CD14-positive monocyte (primary cell): ENCODE measurements around the gene GATA1. TPM values are rescaled to one million over a fixed set of nuclear protein-coding genes. Genes with fewer than 3 reads are reported as not detected.

Experiments
- DNase-seq, 3 donors: peaks; one replicate each; pipeline ENCODE4 v3.0.0-alpha.2; 2011 to 2022
- H2AFZ ChIP-seq: 2 replicates; pipeline ENCODE4 v1.6.0; 2012; ENCODE audit warnings: mild to moderate bottlenecking, low read depth, low read length, inconsistent platforms; ENCODE audit not compliant: insufficient read depth, poor library complexity, severe bottlenecking
- H3K27ac ChIP-seq, 2 donors: 1 replicate in 1 of 2; 2 replicates in 1 of 2; pipeline ENCODE4 v1.5.1; 2012 to 2013; ENCODE audit warnings: low read length in 2 of 2, control low read depth in 1 of 2, inconsistent platforms in 1 of 2, low read depth in 1 of 2, mild to moderate bottlenecking in 1 of 2
- H3K27me3 ChIP-seq, 2 donors: one replicate each; pipeline versions ENCODE4 v1.6.0 to v1.6.1; 2011 to 2013; ENCODE audit warnings: low read length in 2 of 2; ENCODE audit not compliant: control insufficient read depth in 2 of 2, insufficient read depth in 2 of 2
- H3K36me3 ChIP-seq, 2 donors: replicated peaks in 1 of 2; 1 replicate in 1 of 2; 2 replicates in 1 of 2; pipeline versions ENCODE4 v1.5.1 to v1.6.1; 2012 to 2013; ENCODE audit warnings: low read length in 2 of 2, control low read depth in 1 of 2, inconsistent platforms in 1 of 2, mild to moderate bottlenecking in 1 of 2; ENCODE audit not compliant: insufficient read depth in 2 of 2, control insufficient read depth in 1 of 2
- H3K4me1 ChIP-seq, 2 donors: 1 replicate in 1 of 2; 2 replicates in 1 of 2; pipeline versions ENCODE4 v1.5.1 to v1.6.1; 2012 to 2013; ENCODE audit warnings: low read length in 2 of 2, control low read depth in 1 of 2, inconsistent platforms in 1 of 2, mild to moderate bottlenecking in 1 of 2, moderate library complexity in 1 of 2; ENCODE audit not compliant: insufficient read depth in 2 of 2, control insufficient read depth in 1 of 2
- H3K4me2 ChIP-seq: replicated peaks from 2 replicates; pipeline ENCODE3; 2012; ENCODE audit warnings: low read length, moderate library complexity, mild to moderate bottlenecking; ENCODE audit not compliant: poor library complexity, severe bottlenecking; ENCODE audit errors: extremely low read depth
- H3K4me3 ChIP-seq, 3 experiments: fragments of 200-600 bp in 1 of 3; sonication (generic) in 1 of 3; replicated peaks in 1 of 3; 1 replicate in 2 of 3; 2 replicates in 1 of 3; pipeline ENCODE4 v1.5.1; 2011 to 2013; ENCODE audit warnings: low read length in 3 of 3, mild to moderate bottlenecking in 3 of 3, control low read depth in 2 of 3, low read depth in 2 of 3, inconsistent platforms in 1 of 3, moderate library complexity in 1 of 3
- H3K79me2 ChIP-seq: 2 replicates; pipeline ENCODE4 v1.6.0; 2012; ENCODE audit warnings: mild to moderate bottlenecking, control low read depth, inconsistent platforms, low read length, moderate library complexity; ENCODE audit not compliant: insufficient read depth
- H3K9ac ChIP-seq: 2 replicates; pipeline ENCODE4 v1.6.0; 2017; ENCODE audit warnings: low read length, mild to moderate bottlenecking; ENCODE audit not compliant: insufficient read depth, poor library complexity, severe bottlenecking
- H3K9me3 ChIP-seq, 2 donors: replicated peaks in 1 of 2; 1 replicate in 1 of 2; 2 replicates in 1 of 2; pipeline versions ENCODE4 v1.5.1 to v1.6.1; 2012 to 2013; ENCODE audit warnings: low read length in 2 of 2, control low read depth in 1 of 2; ENCODE audit not compliant: control insufficient read depth in 1 of 2, insufficient read depth in 1 of 2
- H4K20me1 ChIP-seq: 2 replicates; pipeline ENCODE4 v1.6.0; 2012; ENCODE audit warnings: mild to moderate bottlenecking, low read length, control low read depth, moderate library complexity; ENCODE audit not compliant: insufficient read depth
- H3K27ac Mint-ChIP-seq, 7 donors: one replicate each; pipeline ENCODE4 v1.8.0; 2020; ENCODE audit warnings: mild to moderate bottlenecking in 7 of 7, mixed read lengths in 7 of 7, moderate library complexity in 6 of 7, inconsistent platforms in 2 of 7
- H3K27me3 Mint-ChIP-seq, 3 donors: one replicate each; pipeline ENCODE4 v1.8.0; 2021 to 2022; ENCODE audit warnings: low read depth in 3 of 3, mild to moderate bottlenecking in 3 of 3, mixed read lengths in 3 of 3, moderate library complexity in 3 of 3, inconsistent platforms in 1 of 3
- H3K36me3 Mint-ChIP-seq, 2 donors: one replicate each; pipeline ENCODE4 v1.8.0; 2020; ENCODE audit warnings: mixed read lengths in 2 of 2, inconsistent platforms in 1 of 2, mild to moderate bottlenecking in 1 of 2
- H3K4me1 Mint-ChIP-seq: one replicate; pipeline ENCODE4 v1.8.0; 2020; ENCODE audit warnings: mild to moderate bottlenecking, mixed read lengths
- H3K4me3 Mint-ChIP-seq, 2 donors: one replicate each; pipeline ENCODE4 v1.8.0; 2020; ENCODE audit warnings: mild to moderate bottlenecking in 2 of 2, mixed read lengths in 2 of 2, moderate library complexity in 1 of 2
- H3K9me3 Mint-ChIP-seq, 7 donors: one replicate each; pipeline ENCODE4 v1.8.0; 2020 to 2022; ENCODE audit warnings: mixed read lengths in 7 of 7, mild to moderate bottlenecking in 6 of 7, moderate library complexity in 6 of 7, inconsistent platforms in 2 of 7
- WGBS: methylation state at CpG from one replicate; pipeline ENCODE4 v1.1.5; 2013; ENCODE audit warnings: missing lambda C conversion rate; ENCODE audit not compliant: insufficient coverage; 5-methylcytosine and 5-hydroxymethylcytosine counted together
- intact Hi-C, 2 donors: fragments of 100-400 bp; cut with micrococcal nuclease; formaldehyde crosslinking; loops; one replicate each; pipeline versions ENCODE4 v1.15.0 to v1.15.1; 2023
- polyA plus RNA-seq, 3 donors: library from polyadenylated mRNA; depleted of rRNA in 1 of 3; unstranded in 2 of 3; stranded (reverse) in 1 of 3; fragments of 300-500 nt in 2 of 3; fragments of >200 nt in 1 of 3; fragmentation: Illumina TruSeq in 2 of 3; gene quantifications; 1 replicate in 2 of 3; 2 replicates in 1 of 3; pipeline ENCODE4 v1.2.3, GENCODE V29; 2012 to 2021
- TF ChIP-seq, protein P1 (sequence below): fragments of 200-600 bp; IDR thresholded peaks from one replicate; pipeline ENCODE4 v1.8.0; 2022; ENCODE audit warnings: antibody characterized with exemption, mild to moderate bottlenecking

Gene GATA1
- polyA plus RNA-seq, 3 donors, result not detected

DNA sequence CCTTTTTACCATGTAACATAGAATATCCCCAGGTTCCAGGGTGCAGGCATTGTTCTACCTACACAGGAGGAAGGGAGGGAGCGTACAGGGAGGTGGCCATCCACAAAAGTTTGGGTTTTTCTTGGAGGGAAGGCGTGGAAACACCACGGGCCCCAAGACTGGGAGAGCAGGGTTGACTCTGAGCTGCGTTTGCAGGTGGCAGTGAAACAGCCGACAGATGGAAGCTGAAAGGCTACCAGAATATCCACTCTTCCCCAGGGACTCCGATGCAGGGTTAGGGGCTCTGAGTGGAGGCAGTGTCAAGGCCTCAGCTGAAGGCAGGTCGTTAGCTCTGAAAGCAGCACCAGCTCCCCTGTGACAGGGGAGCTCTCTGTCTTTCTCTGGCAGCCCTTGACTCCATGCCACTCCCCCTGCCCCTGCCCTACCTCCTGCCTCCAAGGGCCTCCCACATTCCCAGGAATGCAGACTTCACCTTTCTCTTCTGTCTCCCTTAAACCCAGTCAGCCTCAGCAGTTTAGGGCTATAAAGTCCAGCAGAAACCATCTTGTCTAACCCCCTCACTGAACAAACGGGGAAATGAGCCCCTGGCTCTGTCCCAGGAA lies 38.9 kb upstream of the GATA1 start:
- H3K36me3 Mint-ChIP-seq, result no peaks in the 10 kb centered on the region
- peak overlapping the region in 1 of 7 donors; percentile 22 for H3K27ac Mint-ChIP-seq
- H3K9me3 ChIP-seq, result no peaks in the 10 kb centered on the region
- DNase-seq, result no peak
- WGBS, result no CpG with 5 or more reads among the region's 8 CpGs
- no peak overlapping the region for H3K4me3 Mint-ChIP-seq
- peaks cover 21% of the 10 kb centered on the region for H3K4me1 Mint-ChIP-seq
- no peak overlapping the region for H2AFZ ChIP-seq
- H3K27ac ChIP-seq, result no peak overlapping the region
- H3K4me2 ChIP-seq, result no peak overlapping the region
- intact Hi-C loops, result loop anchor here in 1 of 2 donors (10.0 kb wide), 1 partner anchor 47 kb away; no protein-coding TSS in a partner anchor
- H3K4me3 ChIP-seq, result no peak overlapping the region
- TF ChIP-seq, protein P1, sequence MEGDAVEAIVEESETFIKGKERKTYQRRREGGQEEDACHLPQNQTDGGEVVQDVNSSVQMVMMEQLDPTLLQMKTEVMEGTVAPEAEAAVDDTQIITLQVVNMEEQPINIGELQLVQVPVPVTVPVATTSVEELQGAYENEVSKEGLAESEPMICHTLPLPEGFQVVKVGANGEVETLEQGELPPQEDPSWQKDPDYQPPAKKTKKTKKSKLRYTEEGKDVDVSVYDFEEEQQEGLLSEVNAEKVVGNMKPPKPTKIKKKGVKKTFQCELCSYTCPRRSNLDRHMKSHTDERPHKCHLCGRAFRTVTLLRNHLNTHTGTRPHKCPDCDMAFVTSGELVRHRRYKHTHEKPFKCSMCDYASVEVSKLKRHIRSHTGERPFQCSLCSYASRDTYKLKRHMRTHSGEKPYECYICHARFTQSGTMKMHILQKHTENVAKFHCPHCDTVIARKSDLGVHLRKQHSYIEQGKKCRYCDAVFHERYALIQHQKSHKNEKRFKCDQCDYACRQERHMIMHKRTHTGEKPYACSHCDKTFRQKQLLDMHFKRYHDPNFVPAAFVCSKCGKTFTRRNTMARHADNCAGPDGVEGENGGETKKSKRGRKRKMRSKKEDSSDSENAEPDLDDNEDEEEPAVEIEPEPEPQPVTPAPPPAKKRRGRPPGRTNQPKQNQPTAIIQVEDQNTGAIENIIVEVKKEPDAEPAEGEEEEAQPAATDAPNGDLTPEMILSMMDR, result no peak
- no peaks in the 10 kb centered on the region for H3K27me3 ChIP-seq
- no peak overlapping the region for H3K9ac ChIP-seq
- H4K20me1 ChIP-seq, result no peaks in the 10 kb centered on the region
- H3K9me3 Mint-ChIP-seq, result peaks cover 0 to 9% (median 0%) of the 10 kb centered on the region in 7 donors
- no peaks in the 10 kb centered on the region for H3K79me2 ChIP-seq
- peaks cover 11 to 14% of the 10 kb centered on the region in 2 donors for H3K4me1 ChIP-seq
- no peaks in the 10 kb centered on the region for H3K36me3 ChIP-seq
- peaks cover 0 to 4% (median 0%) of the 10 kb centered on the region in 3 donors for H3K27me3 Mint-ChIP-seq

DNA sequence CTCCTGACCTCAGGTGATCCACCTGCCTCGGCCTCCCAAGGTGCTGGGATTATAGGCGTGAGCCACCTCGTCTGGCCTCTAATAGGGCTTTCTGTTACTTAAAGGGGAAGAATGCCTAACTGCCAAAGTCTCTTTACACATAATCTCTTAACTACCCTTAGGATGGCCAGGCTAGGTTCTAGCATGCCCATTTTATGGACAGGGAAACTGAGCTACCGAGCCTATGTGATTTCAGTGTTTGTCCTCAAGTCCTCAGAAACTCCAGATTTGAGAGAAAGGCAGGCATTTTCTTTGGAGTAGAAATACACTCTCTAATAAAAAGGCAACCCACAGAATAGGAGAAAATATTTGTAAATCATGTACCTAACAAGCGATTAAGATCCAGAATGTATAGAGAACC lies 37.2 kb upstream of the GATA1 start:
- H3K27me3 ChIP-seq, result no peaks in the 10 kb centered on the region
- intact Hi-C loops, result loop anchor here in 1 of 2 donors (10.0 kb wide), 1 partner anchor 46 kb away; no protein-coding TSS in a partner anchor
- no peak for DNase-seq
- no peak overlapping the region for H3K9ac ChIP-seq
- no peaks in the 10 kb centered on the region for H3K9me3 ChIP-seq
- Mint-ChIP-seq H3K4me1 (peaks cover 29% of the 10 kb centered on the region), H3K36me3 (no peaks in the 10 kb centered on the region), H3K27me3 (peaks cover 0 to 5% (median 0%) of the 10 kb centered on the region in 3 donors), H3K4me3 (no peak overlapping the region), H3K9me3 (peaks cover 0 to 9% (median 0%) of the 10 kb centered on the region in 7 donors), H3K27ac (no peak overlapping the region)
- WGBS, result no CpG with 5 or more reads among the region's 5 CpGs
- H4K20me1 ChIP-seq, result no peaks in the 10 kb centered on the region
- TF ChIP-seq, protein P1, result no peak
- H3K4me3 ChIP-seq, result no peak overlapping the region
- H3K36me3 ChIP-seq, result no peaks in the 10 kb centered on the region
- peaks cover 15 to 20% of the 10 kb centered on the region in 2 donors for H3K4me1 ChIP-seq
- H2AFZ ChIP-seq, result no peak overlapping the region
- H3K4me2 ChIP-seq, result no peak overlapping the region
- no peak overlapping the region for H3K27ac ChIP-seq
- H3K79me2 ChIP-seq, result no peaks in the 10 kb centered on the region
